ENCODE results near the gene KRT82.

DNA sequence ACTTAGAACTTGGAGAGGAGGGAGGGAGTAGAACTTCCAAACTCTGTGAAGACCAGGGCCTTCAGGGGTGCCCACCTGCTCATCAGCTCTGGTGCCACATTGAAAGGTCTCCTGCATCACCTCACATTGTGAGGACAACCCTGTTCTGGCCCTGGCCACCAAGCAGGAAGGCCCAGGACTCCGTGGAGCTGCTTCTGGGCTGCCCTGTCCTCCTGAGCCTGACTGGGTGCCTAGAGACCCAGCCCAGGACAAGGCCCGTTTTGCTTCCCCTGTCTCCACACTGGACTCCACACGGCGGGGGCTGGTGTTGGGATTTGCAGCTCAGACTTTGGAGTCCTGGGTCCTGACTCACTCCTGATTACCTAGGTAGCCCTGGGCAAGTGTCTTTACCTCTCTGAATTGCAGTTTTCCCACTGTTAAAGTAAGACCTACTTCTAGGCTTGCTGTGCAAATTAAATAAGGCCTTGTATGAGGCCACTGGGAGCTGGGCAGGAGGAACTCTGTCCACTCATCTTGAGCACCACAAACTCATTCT, 12.5 kb upstream of the KRT82 start:
- TF ChIP-seq, protein P1, sequence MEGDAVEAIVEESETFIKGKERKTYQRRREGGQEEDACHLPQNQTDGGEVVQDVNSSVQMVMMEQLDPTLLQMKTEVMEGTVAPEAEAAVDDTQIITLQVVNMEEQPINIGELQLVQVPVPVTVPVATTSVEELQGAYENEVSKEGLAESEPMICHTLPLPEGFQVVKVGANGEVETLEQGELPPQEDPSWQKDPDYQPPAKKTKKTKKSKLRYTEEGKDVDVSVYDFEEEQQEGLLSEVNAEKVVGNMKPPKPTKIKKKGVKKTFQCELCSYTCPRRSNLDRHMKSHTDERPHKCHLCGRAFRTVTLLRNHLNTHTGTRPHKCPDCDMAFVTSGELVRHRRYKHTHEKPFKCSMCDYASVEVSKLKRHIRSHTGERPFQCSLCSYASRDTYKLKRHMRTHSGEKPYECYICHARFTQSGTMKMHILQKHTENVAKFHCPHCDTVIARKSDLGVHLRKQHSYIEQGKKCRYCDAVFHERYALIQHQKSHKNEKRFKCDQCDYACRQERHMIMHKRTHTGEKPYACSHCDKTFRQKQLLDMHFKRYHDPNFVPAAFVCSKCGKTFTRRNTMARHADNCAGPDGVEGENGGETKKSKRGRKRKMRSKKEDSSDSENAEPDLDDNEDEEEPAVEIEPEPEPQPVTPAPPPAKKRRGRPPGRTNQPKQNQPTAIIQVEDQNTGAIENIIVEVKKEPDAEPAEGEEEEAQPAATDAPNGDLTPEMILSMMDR (IDR thresholded peaks at IDR 0.05): no peak
- TF ChIP-seq POLR2AphosphoS5 (IDR thresholded peaks at IDR 0.05) (no peak), EP300 (IDR thresholded peaks at IDR 0.05) (no peak)

All from suprapubic skin (tissue), 4 donors.